HepG2 (cell line): ENCODE measurements around the gene SLC43A3. TPM values are rescaled to one million over a fixed set of nuclear protein-coding genes. Genes with fewer than 3 reads are reported as not detected.

ENCODE experiments used
- ATAC-seq: fragments of 200-7000 bp; cut with Tn5 transposase; 3 replicates; pipeline ENCODE4 v1.9.1; 2020; ENCODE audit warnings: mild to moderate bottlenecking, moderate library complexity
- BruUV-seq: library from RNA; stranded (reverse); fragments of 400-500 nt; replicated peaks from 2 replicates; lab custom pipeline; 2021; lab: Mats Ljungman, UMichigan
- CTCF ChIA-PET: fragments of 300-600 bp; formaldehyde crosslinking; extraction: SDS; loops from one replicate; lab custom pipeline; 2021; ENCODE audit warnings: low total read pairs, inconsistent platforms, low intra/inter-chr PET ratio; lab: Yijun Ruan, JAX
- POLR2A ChIA-PET: fragments of 350-600 bp; sonication (Branson Sonifier 250); formaldehyde crosslinking; loops from one replicate; lab custom pipeline; 2020; ENCODE audit warnings: antibody characterized with exemption, inconsistent platforms; lab: Yijun Ruan, JAX
- DNase-seq: peaks from one replicate; pipeline ENCODE4 v3.0.0-alpha.2; 2015; ENCODE audit warnings: low spot score
- FAIRE-seq: peaks from 3 replicates; lab custom pipeline; 2011; peaks lifted over from hg19 to GRCh38; lab: Jason Lieb, UNC
- H2AFZ ChIP-seq: one replicate; pipeline ENCODE4 v1.6.1; 2011; ENCODE audit warnings: low read length, inconsistent platforms
- H3K27ac ChIP-seq: fragments of 300-600 bp; 3 replicates; pipeline ENCODE4 v1.8.0; 2011; ENCODE audit warnings: mixed run types, mild to moderate bottlenecking, mixed read lengths, low read length, inconsistent platforms; ENCODE audit not compliant: insufficient read depth; ENCODE audit errors: extremely low read length
- H3K27me3 ChIP-seq, 2 experiments: fragments of 200-600 bp in 1 of 2; 2 replicates in 1 of 2; 3 replicates in 1 of 2; pipeline versions ENCODE4 v1.6.0 to v1.8.0; 2011; ENCODE audit warnings: low read length in 2 of 2, mild to moderate bottlenecking in 2 of 2, moderate library complexity in 2 of 2, inconsistent platforms in 1 of 2; ENCODE audit not compliant: insufficient read depth in 2 of 2, control insufficient read depth in 1 of 2
- H3K36me3 ChIP-seq, 2 experiments: fragments of 200-600 bp in 1 of 2; replicated peaks in 1 of 2; 2 replicates in 1 of 2; 3 replicates in 1 of 2; pipeline versions ENCODE4 v1.5.1 to v1.8.0; 2011; ENCODE audit warnings: low read length in 2 of 2, inconsistent platforms in 1 of 2; ENCODE audit not compliant: insufficient read depth in 2 of 2, control insufficient read depth in 1 of 2
- H3K4me1 ChIP-seq: 2 replicates; pipeline ENCODE4 v1.5.1; 2012; ENCODE audit warnings: low read length, inconsistent platforms; ENCODE audit not compliant: insufficient read depth
- H3K4me2 ChIP-seq: 2 replicates; pipeline ENCODE4 v1.6.0; 2011; ENCODE audit warnings: low read depth, low read length, inconsistent platforms
- H3K4me3 ChIP-seq, 3 experiments: fragments of 200-600 bp in 1 of 3; sonication (generic), shearing (Covaris generic) in 1 of 3; replicated peaks in 1 of 3; 2 replicates each; pipeline ENCODE4 v1.5.1; 2011 to 2016; ENCODE audit warnings: low read length in 3 of 3, inconsistent platforms in 2 of 3, low read depth in 2 of 3, mild to moderate bottlenecking in 2 of 3, control low read depth in 1 of 3, mixed read lengths in 1 of 3; ENCODE audit not compliant: insufficient read depth in 1 of 3
- H3K79me2 ChIP-seq: one replicate; pipeline ENCODE4 v1.6.1; 2011; ENCODE audit warnings: low read length, inconsistent platforms; ENCODE audit not compliant: insufficient read depth
- H3K9ac ChIP-seq: 2 replicates; pipeline ENCODE4 v1.6.0; 2011; ENCODE audit warnings: mild to moderate bottlenecking, low read depth, low read length, inconsistent platforms; ENCODE audit not compliant: insufficient read depth
- H3K9me3 ChIP-seq: 2 replicates; pipeline ENCODE4 v1.5.1; 2012; ENCODE audit warnings: mild to moderate bottlenecking, low read length
- H4K20me1 ChIP-seq: 2 replicates; pipeline ENCODE4 v1.6.0; 2011; ENCODE audit warnings: inconsistent platforms, mild to moderate bottlenecking, low read length, moderate library complexity; ENCODE audit not compliant: insufficient read depth
- NR2F6 ChIP-seq, 2 experiments: IDR thresholded peaks; 2 replicates each; pipeline ENCODE4 v1.6.1; 2016; ENCODE audit warnings: antibody characterized with exemption in 1 of 2, mild to moderate bottlenecking in 1 of 2
- ZNF282 ChIP-seq: fragments of 450-650 bp; IDR thresholded peaks from 2 replicates; pipeline ENCODE4 v1.6.1; 2018; ENCODE audit not compliant: partially characterized antibody
- ZNF770 ChIP-seq: sonication (generic); formaldehyde crosslinking; IDR thresholded peaks from 2 replicates; pipeline ENCODE4 v1.5.0; 2020; ENCODE audit warnings: mild to moderate bottlenecking, missing genetic modification reagents
- WGBS: methylation state at CpG from one replicate; pipeline ENCODE4 v1.1.6; 2017; ENCODE audit warnings: low lambda C conversion rate; 5-methylcytosine and 5-hydroxymethylcytosine counted together
- in situ Hi-C: cut with HindIII; loops from 2 replicates; pipeline ENCODE4 v1.10.0; 2017; ENCODE audit warnings: low pct_unique_long_range_greater_than_20kb; ENCODE audit not compliant: extremely low pct_ligation_motif_present
- intact Hi-C: fragments of 100-400 bp; cut with micrococcal nuclease; formaldehyde crosslinking; loops from one replicate; pipeline ENCODE4 v1.10.0; 2022; ENCODE audit not compliant: unreplicated experiment
- polyA plus RNA-seq, 8 experiments: library from polyadenylated mRNA; depleted of rRNA in 3 of 8; stranded (reverse) in 7 of 8; unstranded in 1 of 8; fragments of >200 nt; fragmentation: Illumina TruSeq in 4 of 8; extraction: Trizol in 4 of 8; gene quantifications; 2 replicates each; pipeline versions ENCODE4 v1.2.1 to v1.2.3, GENCODE V29; 2011 to 2016; ENCODE audit warnings: low read depth in 4 of 8, missing spikeins in 1 of 8, mixed read lengths in 1 of 8; ENCODE audit not compliant: insufficient read depth in 1 of 8
- total RNA-seq, 5 experiments: library from RNA; depleted of rRNA; stranded (reverse); fragments of >200 nt; fragmentation: Illumina TruSeq; extraction: Trizol; gene quantifications; 2 replicates each; pipeline ENCODE4 v1.2.3, GENCODE V29; 2016; ENCODE audit warnings: low read depth in 1 of 5

SLC43A3 gene
- total and polyA plus RNA-seq, 2 of the 13 experiments (the other 11 are each of a cell fraction or from before 2014, with no cell fraction given): 2.6 TPM; not detected in 1

- Histone ChIP-seq H4K20me1 (no peaks in the 10 kb centered on the region), H3K9ac (no peak overlapping the region), H3K9me3 (no peaks in the 10 kb centered on the region), H2AFZ (no peak overlapping the region), H3K4me1 (peaks cover 55% of the 10 kb centered on the region), H3K4me2 (no peak overlapping the region), H3K4me3 (no peak overlapping the region), H3K27ac (no peak overlapping the region), H3K79me2 (no peaks in the 10 kb centered on the region), H3K36me3 (no peaks in the 10 kb centered on the region), H3K27me3 (no peaks in the 10 kb centered on the region)
- in situ Hi-C loops (loop anchor here (10.0 kb wide), 1 partner anchor 60 kb away; the partner anchor contains the start of gene PRG3), intact Hi-C loops (loop anchor here (5.0 kb wide), 1 partner anchor 223 kb away; the partner anchor contains the start of gene ZDHHC5)
- CTCF ChIA-PET: no interaction called here
- ATAC-seq (no peak), FAIRE-seq (no peak), DNase-seq (no peak)
- peak; percentile 53; the same call in 1 of the 2 replicates for TF ChIP-seq ZNF770 (CRISPR knock-in tag)
- TF ChIP-seq NR2F6 (IDR thresholded peaks at IDR 0.05): no peak
- TF ChIP-seq NR2F6 (CRISPR knock-in tag; IDR thresholded peaks at IDR 0.05): 0 out of 2 replicates have a peak, but pooled peaks have one; percentile 29
- TF ChIP-seq ZNF282: no peak
- BruUV-seq: no TSS peak
- POLR2A ChIA-PET: interaction anchor here (1.5 kb wide), 1 partner anchor 9 kb away, joined by 3 read pairs; no protein-coding TSS in a partner anchor
- 67% methylated on average over 9 of the region's 9 CpGs for WGBS
Observed at GRCh38 chr11:57444362-57445121, 17.6 kb upstream of the SLC43A3 start.
